GM19238 (cell line): ENCODE measurements around the gene ADO.

Experiments
- DNase-seq: peaks from one replicate; pipeline ENCODE4 v3.0.0; 2011; ENCODE audit warnings: low spot score; ENCODE audit not compliant: insufficient read length

The ADO gene

GRCh38 chr10:62817766-62818425 is 13.4 kb downstream of the ADO start:
- peak; percentile 82 for DNase-seq

GRCh38 chr10:62818426-62819011 is 14.0 kb downstream of the ADO start:
- no peak for DNase-seq

GRCh38 chr10:62819141-62819920 is 14.8 kb downstream of the ADO start:
- DNase-seq = no peak

- DNase-seq = no peak
Observed at GRCh38 chr10:62820586-62820985, 16.1 kb downstream of the ADO start.

GRCh38 chr10:62826273-62826672 is 21.8 kb downstream of the ADO start:
- DNase-seq = no peak

- no peak for DNase-seq
Observed at GRCh38 chr10:62829622-62830021, 25.1 kb downstream of the ADO start.

GRCh38 chr10:62830679-62831078 is 26.2 kb downstream of the ADO start:
- no peak for DNase-seq

- no peak for DNase-seq
Observed at GRCh38 chr10:62831346-62831745, 26.8 kb downstream of the ADO start.

- no peak for DNase-seq
Observed at GRCh38 chr10:62839590-62839989, 35.1 kb downstream of the ADO start.

- DNase-seq = no peak
Observed at GRCh38 chr10:62842983-62843382, 38.5 kb downstream of the ADO start.

GRCh38 chr10:62843600-62843999 is 39.1 kb downstream of the ADO start:
- DNase-seq = no peak

GRCh38 chr10:62844280-62845011 is 39.9 kb downstream of the ADO start:
- DNase-seq = no peak

- DNase-seq = no peak
Observed at GRCh38 chr10:62847433-62847832, 42.9 kb downstream of the ADO start.

- no peak for DNase-seq
Observed at GRCh38 chr10:62850646-62851045, 46.1 kb downstream of the ADO start.

GRCh38 chr10:62851442-62851841 is 46.9 kb downstream of the ADO start:
- no peak for DNase-seq

GRCh38 chr10:62852961-62853702 is 48.6 kb downstream of the ADO start:
- no peak for DNase-seq

GRCh38 chr10:62853710-62854109 is 49.2 kb downstream of the ADO start:
- DNase-seq = no peak

- no peak for DNase-seq
Observed at GRCh38 chr10:62856021-62856420, 51.5 kb downstream of the ADO start.
